HG03066 (cell line): ENCODE results near the gene MARK2.

ENCODE experiments used
- ATAC-seq: cut with Tn5 transposase; IDR thresholded peaks from one replicate; pipeline ENCODE4 v1.9.1; 2021; ENCODE audit warnings: low read depth; ENCODE audit not compliant: unreplicated experiment

Gene MARK2

DNA sequence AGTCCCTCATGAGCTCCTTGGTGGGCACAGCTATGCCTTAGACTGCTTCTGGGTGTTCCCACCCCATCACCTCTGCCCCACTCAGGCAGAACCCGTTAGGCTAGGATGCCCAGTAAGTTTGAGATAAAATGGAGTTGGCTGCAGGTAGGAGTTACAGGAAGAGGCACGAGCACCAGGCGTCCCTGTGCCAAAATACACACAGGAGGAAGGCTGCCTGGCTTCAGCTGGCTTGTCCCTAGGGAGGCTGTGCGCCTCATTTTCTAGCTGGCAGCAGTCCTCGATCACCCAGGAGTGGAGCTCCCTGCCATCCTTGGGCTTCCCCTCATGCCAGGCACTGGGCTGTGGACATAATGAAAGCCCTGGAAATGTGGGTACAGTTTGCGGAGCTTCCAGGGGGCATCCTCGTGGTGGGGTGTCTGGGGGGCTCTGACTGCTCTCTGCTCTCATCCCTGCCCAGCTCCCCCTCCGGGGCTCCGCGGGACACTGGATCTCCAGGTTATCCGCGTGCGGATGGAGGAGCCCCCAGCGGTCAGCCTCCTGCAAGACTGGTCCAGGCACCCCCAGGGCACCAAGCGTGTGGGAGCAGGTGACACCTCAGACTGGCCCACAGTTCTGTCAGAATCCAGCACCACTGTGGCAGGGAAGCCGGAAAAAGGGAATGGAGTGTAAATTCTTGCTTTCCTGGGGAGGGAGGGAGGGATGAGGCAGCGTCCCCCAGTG is 12.3 kb upstream of the MARK2 start:
- no peak for ATAC-seq

DNA sequence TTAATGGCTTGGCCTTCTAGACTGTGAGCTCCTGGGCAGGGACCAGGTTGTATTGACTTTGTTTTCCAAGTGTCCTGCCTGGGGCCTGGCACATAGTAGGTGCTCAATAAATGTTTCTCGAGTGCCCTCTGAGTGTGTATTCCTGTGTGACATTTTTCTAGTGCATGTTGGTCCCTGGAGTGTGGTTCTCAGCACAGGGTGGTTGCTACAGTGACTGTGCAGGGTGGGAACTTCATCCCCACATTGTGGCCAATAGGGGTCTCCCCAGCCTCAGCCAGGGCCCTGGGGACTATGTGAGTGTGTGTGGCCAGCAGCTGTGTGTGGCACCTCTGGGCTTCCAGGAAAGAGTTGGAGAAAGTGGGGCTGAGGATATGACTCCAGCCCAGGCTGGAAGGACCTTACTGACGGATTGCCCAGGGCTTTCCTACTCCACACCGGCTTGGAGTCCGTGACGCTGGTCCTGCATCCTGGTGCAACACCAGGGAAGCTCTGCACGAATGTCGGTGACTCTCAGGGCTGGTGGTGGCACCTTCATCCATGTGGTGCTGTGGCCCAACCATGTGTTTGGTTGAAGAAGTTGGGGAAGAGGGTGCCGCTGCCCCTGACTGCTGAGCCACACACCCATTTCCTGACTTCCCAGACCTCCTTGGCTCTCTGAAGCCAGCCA is 9.0 kb upstream of the MARK2 start:
- no peak for ATAC-seq

GRCh38 chr11:63831326-63831725 is 7.6 kb upstream of the MARK2 start:
- ATAC-seq: no peak

DNA sequence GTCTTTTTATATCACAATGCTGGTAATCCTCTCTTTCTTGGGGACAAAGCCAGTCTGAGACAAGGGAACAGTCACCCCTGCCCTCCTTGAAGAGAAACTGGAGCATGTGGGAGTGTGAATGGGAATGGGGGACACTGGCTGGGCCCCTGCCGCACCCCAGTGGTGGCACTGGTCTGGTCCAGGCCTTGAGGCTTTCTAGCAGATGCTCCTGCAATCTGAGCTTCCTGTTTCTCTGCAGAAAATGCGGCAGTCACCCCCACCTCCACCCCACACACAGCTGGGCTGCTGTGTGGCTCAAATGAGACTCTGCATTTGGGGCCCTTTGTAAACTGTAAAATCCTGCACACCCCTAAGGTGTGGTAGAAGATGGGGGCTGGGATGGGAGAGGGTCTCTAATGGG is 6.6 kb upstream of the MARK2 start:
- ATAC-seq: no peak

DNA sequence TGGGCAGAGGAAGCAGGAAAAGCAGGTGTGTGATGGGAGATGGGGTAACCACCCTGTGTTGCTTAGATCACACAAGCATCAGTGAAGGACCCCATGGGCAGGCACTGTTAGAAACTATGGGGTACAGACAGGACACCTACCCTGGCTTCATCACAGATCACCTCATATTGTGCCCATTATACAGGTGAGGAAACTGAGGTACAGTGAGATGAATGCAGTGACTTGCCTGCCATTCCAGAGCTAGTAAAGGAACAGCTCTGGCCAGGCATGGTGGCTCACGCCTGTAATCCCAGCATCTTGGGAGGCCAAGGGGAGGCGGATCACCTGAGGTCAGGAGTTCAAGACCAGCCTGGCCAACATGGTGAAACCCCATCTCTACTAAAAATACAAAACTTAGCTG is 5.9 kb upstream of the MARK2 start:
- ATAC-seq: no peak

DNA sequence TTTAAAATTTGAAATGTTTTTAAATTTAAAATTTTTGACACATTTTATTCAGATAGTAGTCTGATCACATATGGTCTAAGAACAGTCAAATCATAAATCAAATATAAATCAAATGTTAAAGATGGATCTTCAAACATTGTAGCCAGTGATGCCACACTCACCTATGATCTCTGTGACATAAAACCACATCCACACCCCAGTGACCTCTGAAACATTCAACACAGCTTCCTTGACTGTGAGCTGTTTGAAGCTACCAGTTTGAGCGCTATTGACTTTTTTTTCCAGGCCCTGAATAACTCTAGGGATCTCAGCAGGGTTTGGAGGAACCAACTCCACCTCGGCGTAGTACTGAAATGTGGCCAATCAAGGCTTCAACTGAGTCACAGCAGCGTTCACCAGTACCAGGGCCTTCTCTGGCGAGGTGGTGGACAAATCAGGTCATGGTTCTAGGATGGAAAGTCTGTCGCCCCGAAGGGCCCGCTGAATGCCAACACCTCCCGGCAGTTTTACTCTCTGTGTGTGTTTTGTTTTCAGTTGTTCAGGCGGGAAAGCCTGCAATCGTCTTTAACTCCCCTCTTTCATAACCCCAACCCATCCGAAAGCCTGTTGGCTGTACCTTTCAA is 4.3 kb upstream of the MARK2 start:
- no peak for ATAC-seq

DNA sequence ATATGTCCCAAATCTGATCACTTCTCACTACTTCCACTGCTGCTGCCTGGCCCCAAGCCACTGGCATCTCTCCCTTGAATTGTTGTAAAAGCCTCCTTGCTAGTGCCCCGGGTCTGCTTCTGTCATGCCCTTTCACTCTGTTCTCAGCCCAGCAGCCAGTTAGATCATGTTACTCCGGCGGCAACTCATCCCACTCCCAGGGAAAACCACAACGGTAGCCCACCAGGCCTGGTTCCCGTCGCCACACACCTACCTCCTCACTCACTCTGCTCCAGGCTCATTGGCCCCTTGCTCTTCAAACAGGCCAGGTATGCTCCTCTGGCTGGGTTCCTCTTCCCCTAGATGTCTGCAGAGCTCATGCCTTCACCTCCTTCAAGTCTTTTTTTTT is 3.8 kb upstream of the MARK2 start:
- ATAC-seq: no peak

- no peak for ATAC-seq
These were observed 1.8 kb upstream of the MARK2 start for GRCh38 chr11:63837027-63837688.

DNA sequence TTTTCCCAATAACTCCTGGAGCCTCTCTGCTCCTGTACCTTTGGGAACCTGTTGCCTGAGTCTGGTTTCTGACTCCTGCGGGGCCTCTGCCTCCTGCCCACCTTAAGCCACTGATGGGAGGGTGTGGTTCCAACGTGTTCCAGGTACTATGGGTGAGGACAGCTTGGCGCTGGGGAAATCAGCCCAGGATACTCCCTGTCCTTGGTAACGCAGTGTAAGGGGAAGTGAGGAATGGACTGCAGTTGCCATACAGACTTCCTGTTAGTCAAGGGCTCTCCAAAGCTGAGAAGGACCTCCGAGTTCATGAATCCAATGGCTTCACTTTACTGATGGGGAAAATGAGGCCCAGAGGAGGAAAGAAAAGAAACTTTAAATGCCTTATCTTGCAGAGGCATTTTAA is 1.2 kb upstream of the MARK2 start:
- ATAC-seq: no peak

- ATAC-seq: no peak
These were observed 696 bp upstream of the MARK2 start for GRCh38 chr11:63838150-63838677.

DNA sequence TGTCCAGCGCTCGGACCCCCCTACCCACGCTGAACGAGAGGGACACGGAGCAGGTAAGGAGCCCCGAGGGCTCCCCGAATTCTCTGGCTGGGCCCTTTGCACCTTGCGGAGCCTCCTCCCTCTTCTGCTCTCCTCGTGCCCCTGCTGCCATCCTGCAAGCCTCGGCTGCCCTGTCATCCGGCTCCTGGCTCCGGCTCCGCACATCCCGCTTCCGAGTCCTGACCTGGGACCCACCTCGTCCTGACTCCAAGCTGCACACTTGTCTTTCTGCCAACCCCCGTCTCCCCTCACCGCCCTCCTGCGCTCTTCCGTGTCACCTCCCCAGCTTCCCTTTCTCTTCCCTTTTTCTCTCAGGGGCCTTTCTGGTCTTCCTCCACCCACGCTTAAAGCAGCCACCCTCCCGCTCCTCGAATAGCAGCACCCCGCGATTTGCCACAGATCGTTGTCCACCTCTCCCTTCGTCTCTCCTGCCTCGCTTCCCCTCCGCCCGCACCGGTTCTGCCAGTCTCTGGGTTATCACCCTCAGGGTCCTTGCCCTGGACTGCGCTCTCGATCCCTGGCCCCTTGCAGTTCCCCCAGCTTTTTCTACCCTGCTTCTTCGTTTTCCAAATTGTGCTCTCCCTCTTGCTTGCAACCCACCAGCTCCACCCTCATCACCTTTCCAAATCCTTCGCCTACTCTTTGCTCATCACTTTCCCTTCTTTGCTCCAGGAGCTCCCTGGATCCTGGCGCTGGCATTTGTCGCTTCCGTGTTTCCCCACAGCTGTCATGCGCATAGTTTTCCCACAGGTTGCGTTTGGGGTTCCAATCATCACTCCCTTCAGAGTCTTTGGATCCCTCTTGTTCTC is 822 bp downstream of the MARK2 start:
- no peak for ATAC-seq

DNA sequence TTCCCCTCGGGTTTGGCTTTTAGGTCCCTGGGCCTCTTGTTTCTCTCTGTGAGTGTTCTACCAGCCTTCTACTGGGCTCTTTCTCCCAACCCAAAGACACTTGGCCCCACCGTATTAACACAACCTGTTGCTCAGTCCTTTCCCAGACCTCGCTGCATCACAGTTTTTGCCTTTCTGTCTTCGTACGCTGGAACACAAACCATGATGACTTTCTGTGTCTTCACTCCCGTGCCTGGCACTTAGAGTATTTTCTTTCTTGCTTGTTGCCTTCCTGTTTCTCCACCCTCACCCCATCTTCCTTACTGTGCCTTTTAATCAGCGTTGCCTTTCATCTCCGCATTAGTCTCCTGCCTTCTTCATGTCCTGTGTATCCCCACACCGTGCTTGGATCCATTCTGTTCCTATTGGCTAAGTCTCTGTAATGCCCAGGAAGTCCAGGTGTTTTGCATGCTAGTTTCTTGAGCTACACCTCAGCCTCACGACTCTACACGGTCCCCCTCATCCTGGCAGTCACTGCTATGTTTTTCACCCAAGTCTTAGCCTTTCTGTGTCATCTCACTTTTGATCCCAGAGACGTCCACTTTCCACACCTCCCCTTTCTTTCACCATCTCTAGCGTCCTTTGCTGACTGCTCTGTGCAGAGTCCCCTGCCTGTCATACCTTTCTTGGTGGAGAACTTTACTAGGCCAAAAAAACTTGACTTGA is 1.6 kb downstream of the MARK2 start:
- ATAC-seq: no peak

GRCh38 chr11:63841554-63841953 is 2.6 kb downstream of the MARK2 start:
- ATAC-seq: no peak

- no peak for ATAC-seq
These were observed 4.1 kb downstream of the MARK2 start for GRCh38 chr11:63843041-63843440.

DNA sequence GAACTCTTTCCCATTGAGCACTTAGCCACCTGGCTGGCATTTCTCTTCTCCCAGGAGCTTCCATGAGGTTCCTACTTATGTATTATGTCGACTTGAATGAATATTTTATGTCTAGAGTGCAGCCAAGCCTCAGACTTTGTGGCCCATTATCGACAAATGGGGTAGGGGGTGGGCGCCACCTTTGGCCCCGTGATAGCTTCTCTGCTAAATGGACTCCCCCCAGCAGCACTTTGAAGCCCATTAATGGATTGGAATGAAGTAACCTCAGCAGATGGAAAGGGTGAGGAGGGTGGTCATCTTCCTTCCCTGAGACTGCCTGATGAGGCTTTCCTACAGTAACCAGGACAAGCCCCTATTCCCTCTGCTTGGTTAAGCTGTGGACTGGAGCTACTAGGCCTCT is 5.9 kb downstream of the MARK2 start:
- no peak for ATAC-seq

- ATAC-seq: no peak
These were observed 6.4 kb downstream of the MARK2 start for GRCh38 chr11:63845303-63845702.

GRCh38 chr11:63845911-63846310 is 7.0 kb downstream of the MARK2 start:
- ATAC-seq: no peak

- no peak for ATAC-seq
These were observed 8.0 kb downstream of the MARK2 start for GRCh38 chr11:63846897-63847296.

DNA sequence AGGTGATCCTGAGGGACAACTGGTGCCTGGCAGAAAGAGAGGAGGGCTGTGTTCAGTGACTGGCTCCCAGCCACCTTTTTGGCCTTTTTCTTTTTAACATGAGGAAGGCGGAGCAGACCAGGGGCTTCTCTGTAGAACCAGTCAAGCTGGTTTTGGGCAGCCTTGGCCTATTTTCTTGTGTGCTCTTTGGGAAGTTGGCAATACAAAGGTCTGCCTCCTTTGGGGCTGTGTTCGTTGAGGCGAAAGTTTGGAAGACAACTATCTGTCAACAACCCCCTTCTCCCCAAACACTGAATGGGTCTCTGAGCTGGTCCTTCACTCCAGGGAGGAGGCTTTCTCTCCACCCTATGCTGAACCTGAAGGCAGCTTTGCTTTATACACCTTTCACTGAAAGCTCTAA is 8.5 kb downstream of the MARK2 start:
- ATAC-seq: no peak

DNA sequence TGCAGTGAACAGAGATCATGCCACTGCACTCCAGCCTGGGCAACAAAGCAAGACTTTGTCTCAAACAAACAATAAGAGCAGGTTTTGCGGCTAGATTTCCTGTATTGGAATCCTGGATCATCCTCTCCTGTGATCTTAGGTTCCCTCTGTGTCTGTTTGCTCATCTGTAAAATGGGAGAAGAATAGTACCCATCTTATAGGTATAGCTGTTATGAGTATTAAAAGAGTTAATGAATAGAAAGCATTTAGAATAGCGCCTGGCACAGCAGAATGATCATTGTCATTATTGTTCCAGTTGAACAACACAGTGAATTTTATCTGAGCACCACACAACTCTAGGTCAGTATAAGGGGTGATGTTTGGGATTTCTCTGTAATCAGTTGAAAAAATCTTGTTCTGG is 10.8 kb downstream of the MARK2 start:
- no peak for ATAC-seq
